ENCODE measurements around the gene OR6T1.

Gene OR6T1, protein sequence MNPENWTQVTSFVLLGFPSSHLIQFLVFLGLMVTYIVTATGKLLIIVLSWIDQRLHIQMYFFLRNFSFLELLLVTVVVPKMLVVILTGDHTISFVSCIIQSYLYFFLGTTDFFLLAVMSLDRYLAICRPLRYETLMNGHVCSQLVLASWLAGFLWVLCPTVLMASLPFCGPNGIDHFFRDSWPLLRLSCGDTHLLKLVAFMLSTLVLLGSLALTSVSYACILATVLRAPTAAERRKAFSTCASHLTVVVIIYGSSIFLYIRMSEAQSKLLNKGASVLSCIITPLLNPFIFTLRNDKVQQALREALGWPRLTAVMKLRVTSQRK

DNA sequence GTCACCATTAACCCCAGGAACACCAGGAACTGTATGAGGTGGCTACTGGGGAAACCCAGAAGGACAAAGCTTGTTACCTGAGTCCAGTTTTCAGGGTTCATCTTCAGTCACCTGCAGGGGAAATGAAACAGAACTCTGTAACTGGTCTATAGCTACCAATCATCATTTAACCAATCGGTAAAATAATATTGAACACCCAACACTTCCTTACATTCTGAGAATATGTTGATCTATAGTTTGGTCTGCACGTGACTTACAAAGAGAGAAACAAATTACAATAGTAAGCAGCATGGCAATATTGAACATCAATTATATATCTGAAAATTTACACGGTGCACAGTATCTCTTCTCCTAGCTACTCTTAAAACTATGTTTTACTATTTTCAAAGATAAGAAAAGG is at the start of gene OR6T1:
Gene OR6T1 (minus strand): TSS at position 101 of the 400 bp plus-strand sequence. CDS start 0 bp downstream, at position 101.
- no peak for DNase-seq (ENCODE audit: low read depth in 4 of 4, low spot score in 1 of 4)

DNA sequence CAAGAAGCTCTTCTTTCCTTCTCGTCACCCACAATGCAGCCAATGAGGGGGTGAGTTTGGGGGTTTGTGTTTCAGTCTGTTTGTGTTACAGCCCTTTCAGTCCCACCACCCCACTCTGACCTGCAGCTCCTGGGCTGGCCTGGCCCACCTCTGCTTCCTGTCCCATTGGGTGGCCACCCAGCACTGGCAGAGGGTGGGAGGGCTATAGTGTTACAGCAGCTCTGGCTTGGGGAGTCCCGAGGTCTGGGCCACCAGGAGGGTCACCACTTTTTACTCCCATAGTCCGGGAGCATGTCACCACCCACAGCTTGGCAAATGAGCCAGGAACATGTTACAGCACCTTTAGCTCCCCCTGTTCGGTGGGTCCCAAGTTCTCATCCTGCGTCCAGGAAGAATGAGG is 35.7 kb upstream of the OR6T1 start:
- DNase-seq (ENCODE audit: low read depth in 4 of 4, low spot score in 1 of 4), result no peak

GRCh38 chr11:123977731-123978347 is 34.2 kb upstream of the OR6T1 start, which contains the start of gene OR10S1:
Gene OR10S1, minus strand, starts transcription at chr11:123977781. Its CDS starts 117 bp downstream, at chr11:123977664.
- no peak for DNase-seq (ENCODE audit: low read depth in 4 of 4, low spot score in 1 of 4)

GRCh38 chr11:123976770-123977560 is 33.3 kb upstream of the OR6T1 start:
- DNase-seq (ENCODE audit: low read depth in 4 of 4, low spot score in 1 of 4), result no peak

DNA sequence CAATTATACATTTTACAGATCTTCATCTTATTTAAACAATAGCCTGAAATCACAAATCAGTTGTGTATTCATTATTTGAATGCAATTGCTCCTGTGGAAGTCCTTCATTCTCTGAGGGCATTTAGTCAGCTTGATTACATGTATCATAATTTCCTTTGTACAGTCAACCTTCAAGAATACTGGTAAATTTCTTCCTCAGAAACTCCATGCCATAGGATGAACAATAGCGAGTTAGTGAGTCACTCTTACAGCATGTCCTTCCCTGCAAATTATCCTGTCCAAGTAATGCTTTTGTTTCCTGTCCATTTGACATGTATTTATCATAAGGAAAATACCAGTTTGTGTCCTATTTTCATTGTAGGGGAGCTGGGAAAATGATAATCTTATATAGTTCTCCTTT is 30.2 kb upstream of the OR6T1 start:
- no peak for DNase-seq (ENCODE audit: low read depth in 4 of 4, low spot score in 1 of 4)

DNA sequence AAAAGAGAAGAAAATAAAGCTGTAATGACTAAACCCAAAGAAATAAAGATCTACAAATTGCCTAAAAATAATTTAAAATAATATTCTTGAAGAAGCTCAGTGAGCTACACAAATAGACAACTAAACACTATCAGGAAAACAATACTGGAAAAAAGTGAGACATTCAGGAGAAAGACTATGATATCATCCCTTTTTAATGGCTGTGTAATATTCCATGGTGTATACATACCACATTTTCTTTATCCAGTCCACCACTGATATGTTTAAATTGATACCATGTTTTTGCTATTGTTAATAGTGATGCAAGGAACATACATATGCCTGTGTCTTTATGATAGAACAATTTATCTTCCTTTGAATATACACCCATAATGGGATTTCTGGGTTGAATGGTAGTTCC is 13.1 kb upstream of the OR6T1 start:
- DNase-seq (ENCODE audit: low read depth in 4 of 4, low spot score in 1 of 4), result no peak

GRCh38 chr11:123945132-123945531 is 1.5 kb upstream of the OR6T1 start:
- DNase-seq (ENCODE audit: low read depth in 4 of 4, low spot score in 1 of 4), result no peak

DNA sequence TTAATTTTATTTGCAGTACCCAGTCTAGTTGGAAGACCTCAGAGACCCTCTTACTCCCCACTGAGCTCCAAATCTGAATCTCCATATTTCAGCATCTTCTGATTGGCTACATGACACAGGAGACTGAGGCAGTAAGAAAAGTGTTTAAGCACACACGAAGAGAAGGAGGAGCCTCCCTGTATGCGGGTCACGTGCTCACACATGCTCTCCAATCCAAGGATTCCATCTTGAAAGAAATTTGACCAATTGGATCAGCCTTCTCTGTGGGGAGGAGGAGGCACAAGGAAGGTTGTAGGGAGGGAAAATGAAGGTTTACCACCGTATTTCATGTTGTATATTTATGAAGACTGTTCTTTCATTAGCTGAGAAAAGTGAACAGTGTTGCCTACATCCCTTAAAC is 1.2 kb downstream of the OR6T1 start:
- DNase-seq (ENCODE audit: low read depth in 4 of 4, low spot score in 1 of 4), result no peak

DNA sequence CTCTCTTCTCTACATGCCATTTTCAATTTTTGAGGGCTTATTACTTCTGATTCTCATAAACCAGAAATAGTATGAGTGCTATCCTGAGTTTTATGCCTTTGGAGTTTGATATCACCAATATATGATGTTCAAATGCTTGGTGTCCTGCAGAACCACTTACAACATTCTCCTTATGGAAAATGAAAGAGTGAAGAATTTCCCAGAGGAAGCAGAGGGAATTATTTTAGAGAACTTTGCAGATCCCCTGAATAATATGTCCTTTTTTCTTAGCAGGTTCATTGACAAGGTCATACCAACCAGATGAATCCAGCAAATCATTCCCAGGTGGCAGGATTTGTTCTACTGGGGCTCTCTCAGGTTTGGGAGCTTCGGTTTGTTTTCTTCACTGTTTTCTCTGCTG is 4.3 kb downstream of the OR6T1 start, which contains the start of gene OR4D5:
Gene OR4D5 (plus strand): TSS at position 301 of the 400 bp plus-strand sequence. CDS start 0 bp downstream, at position 301.
- no peak for DNase-seq (ENCODE audit: low read depth in 4 of 4, low spot score in 1 of 4)

- no peak for DNase-seq (ENCODE audit: low read depth in 4 of 4, low spot score in 1 of 4)
Observed at GRCh38 chr11:123924027-123924426, 19.6 kb downstream of the OR6T1 start.

DNA sequence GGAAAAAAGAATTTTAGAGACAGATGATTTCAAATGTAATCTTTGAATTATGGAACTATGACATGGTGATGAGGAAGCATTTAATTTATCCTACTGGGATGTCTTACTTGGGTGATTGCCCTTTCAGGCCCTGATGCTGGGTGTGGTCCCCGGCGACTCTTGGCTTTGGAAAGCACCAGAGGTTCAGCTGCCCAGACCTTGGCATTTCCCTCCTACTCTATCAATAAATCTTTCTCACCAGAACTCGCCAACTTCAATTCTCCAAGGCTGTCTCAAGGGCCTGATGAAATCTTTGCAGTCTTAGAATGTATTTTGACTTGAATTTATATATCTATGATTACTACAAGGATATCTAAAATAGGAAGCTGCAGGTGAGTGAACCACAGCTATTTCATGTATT is 22.7 kb downstream of the OR6T1 start:
- DNase-seq (ENCODE audit: low read depth in 4 of 4, low spot score in 1 of 4), result no peak

GRCh38 chr11:123905826-123906225 is 37.8 kb downstream of the OR6T1 start:
- no peak for DNase-seq (ENCODE audit: low read depth in 4 of 4, low spot score in 1 of 4)

GRCh38 chr11:123904932-123905331 is 38.7 kb downstream of the OR6T1 start:
- DNase-seq (ENCODE audit: low read depth in 4 of 4, low spot score in 1 of 4), result no peak

DNA sequence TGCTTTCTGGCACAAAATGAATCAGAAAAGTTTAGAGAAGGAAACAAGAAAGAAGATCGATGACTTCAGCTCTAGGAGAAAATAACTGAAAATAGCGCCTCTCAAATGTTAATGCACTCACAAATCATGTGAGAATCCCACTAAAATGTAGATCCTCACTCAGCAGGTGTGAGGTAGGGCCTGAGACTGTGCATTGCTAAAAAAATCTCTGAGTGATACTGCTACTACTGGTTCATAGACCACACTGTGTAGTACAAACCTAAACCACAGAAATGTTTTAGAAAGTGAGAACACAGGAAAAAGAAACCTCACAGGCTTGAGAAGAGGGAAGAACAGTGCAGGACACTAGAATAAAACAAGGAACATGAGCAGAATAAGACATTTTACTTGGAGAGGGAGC is 39.7 kb downstream of the OR6T1 start:
- no peak for DNase-seq (ENCODE audit: low read depth in 4 of 4, low spot score in 1 of 4)

- no peak for DNase-seq (ENCODE audit: low read depth in 4 of 4, low spot score in 1 of 4)
Observed at GRCh38 chr11:123901867-123902266, 41.8 kb downstream of the OR6T1 start, which contains the start of gene OR8D4. Gene OR8D4, plus strand, starts transcription at chr11:123902167. Its CDS starts 4,265 bp downstream, at chr11:123906432.

GRCh38 chr11:123899792-123900191 is 43.8 kb downstream of the OR6T1 start:
- no peak for DNase-seq (ENCODE audit: low read depth in 4 of 4, low spot score in 1 of 4)

All from stimulated activated CD4-positive, alpha-beta T cell treated with anti-CD3 and anti-CD28 coated beads, Interleukin-1b, Interleukin-23, amount 100 ng/mL, for 24 hours (primary cell).